Natural killer cell (primary cell): ENCODE measurements around the gene ASH1L. TPM values are rescaled to one million over a fixed set of nuclear protein-coding genes. Genes with fewer than 3 reads are reported as not detected.
"Not testable (repeated sequence)": the region's sequence is repeated elsewhere in the genome, so short reads cannot be mapped to it uniquely, and the experiment has no call there.

ENCODE experiments used
- ATAC-seq, 3 donors: fragments of 150-1000 bp in 2 of 3; fragments of 200-7000 bp in 1 of 3; cut with Tn5 transposase; 1 replicate in 1 of 3; 2 replicates in 2 of 3; pipeline ENCODE4 v1.10.0; 2021; ENCODE audit warnings: mild to moderate bottlenecking in 2 of 3, moderate library complexity in 2 of 3
- DNase-seq, 2 donors: peaks; one replicate each; pipeline versions ENCODE4 v3.0.0 to v3.0.0-alpha.2; 2013 to 2021; ENCODE audit warnings: mixed read lengths in 1 of 2
- H3K27ac ChIP-seq: one replicate; pipeline ENCODE4 v1.5.1; 2013; ENCODE audit warnings: mild to moderate bottlenecking, low read length
- H3K27me3 ChIP-seq: one replicate; pipeline ENCODE4 v1.6.1; 2013; ENCODE audit warnings: low read length; ENCODE audit not compliant: control insufficient read depth, insufficient read depth
- H3K36me3 ChIP-seq: one replicate; pipeline ENCODE4 v1.6.1; 2013; ENCODE audit warnings: low read length; ENCODE audit not compliant: control insufficient read depth, insufficient read depth
- H3K4me1 ChIP-seq: one replicate; pipeline ENCODE4 v1.6.1; 2013; ENCODE audit warnings: low read length; ENCODE audit not compliant: control insufficient read depth, insufficient read depth
- H3K4me3 ChIP-seq: one replicate; pipeline ENCODE4 v1.5.1; 2013; ENCODE audit warnings: low read length
- H3K9me3 ChIP-seq: one replicate; pipeline ENCODE4 v1.6.1; 2013; ENCODE audit warnings: low read length; ENCODE audit not compliant: control insufficient read depth, insufficient read depth
- H3K27ac Mint-ChIP-seq, 2 donors: one replicate each; pipeline ENCODE4 v1.8.0; 2022; ENCODE audit warnings: mild to moderate bottlenecking in 2 of 2, mixed read lengths in 2 of 2, moderate library complexity in 1 of 2
- H3K27me3 Mint-ChIP-seq, 2 donors: one replicate each; pipeline ENCODE4 v1.8.0; 2022; ENCODE audit warnings: low read depth in 2 of 2, mixed read lengths in 2 of 2
- H3K36me3 Mint-ChIP-seq: one replicate; pipeline ENCODE4 v1.8.0; 2022; ENCODE audit warnings: mixed read lengths
- H3K4me1 Mint-ChIP-seq, 2 donors: one replicate each; pipeline ENCODE4 v1.8.0; 2022; ENCODE audit warnings: mixed read lengths in 2 of 2
- H3K4me3 Mint-ChIP-seq: one replicate; pipeline ENCODE4 v1.8.0; 2022; ENCODE audit warnings: mild to moderate bottlenecking, moderate library complexity, mixed read lengths
- H3K9me3 Mint-ChIP-seq, 2 donors: one replicate each; pipeline ENCODE4 v1.8.0; 2022; ENCODE audit warnings: mixed read lengths in 2 of 2
- WGBS: methylation state at CpG from one replicate; pipeline ENCODE4 v1.1.7; 2013; ENCODE audit warnings: missing lambda C conversion rate; ENCODE audit not compliant: insufficient coverage; 5-methylcytosine and 5-hydroxymethylcytosine counted together
- intact Hi-C: fragments of 100-400 bp; cut with micrococcal nuclease; formaldehyde crosslinking; loops from one replicate; pipeline ENCODE4 v1.14.2; 2022
- total RNA-seq, 4 donors: library from RNA; stranded (reverse); fragments of 120-200 nt in 1 of 4; gene quantifications; one replicate each; pipeline versions ENCODE4 v1.2.3 to v1.2.4, GENCODE V29; 2013 to 2022
- TF ChIP-seq, protein P1 (sequence below): fragments of 200-600 bp; IDR thresholded peaks from one replicate; pipeline ENCODE4 v1.8.0; 2022; ENCODE audit warnings: antibody characterized with exemption

The ASH1L gene
- total RNA-seq, 3 donors from 2014 or later (not counting 1 experiment from before 2014, with no cell fraction given), result 82.2 to 99.5 (median 91.9) TPM

GRCh38 chr1:155513300-155513916 lies 49.2 kb downstream of the ASH1L start:
- DNase-seq (no peak), ATAC-seq (no peak)
- H3K27ac Mint-ChIP-seq, result peak overlapping the region in 1 of 2 donors; percentile 19
- Histone ChIP-seq H3K27me3 (no peaks in the 10 kb centered on the region), H3K4me1 (no peaks in the 10 kb centered on the region), H3K27ac (no peak overlapping the region), H3K9me3 (no peaks in the 10 kb centered on the region), H3K36me3 (peaks cover 3% of the 10 kb centered on the region), H3K4me3 (no peak overlapping the region)
- no peaks in the 10 kb centered on the region for H3K27me3 Mint-ChIP-seq
- H3K9me3 Mint-ChIP-seq, result no peaks in the 10 kb centered on the region
- H3K36me3 Mint-ChIP-seq, result no peaks in the 10 kb centered on the region
- TF ChIP-seq, protein P1, sequence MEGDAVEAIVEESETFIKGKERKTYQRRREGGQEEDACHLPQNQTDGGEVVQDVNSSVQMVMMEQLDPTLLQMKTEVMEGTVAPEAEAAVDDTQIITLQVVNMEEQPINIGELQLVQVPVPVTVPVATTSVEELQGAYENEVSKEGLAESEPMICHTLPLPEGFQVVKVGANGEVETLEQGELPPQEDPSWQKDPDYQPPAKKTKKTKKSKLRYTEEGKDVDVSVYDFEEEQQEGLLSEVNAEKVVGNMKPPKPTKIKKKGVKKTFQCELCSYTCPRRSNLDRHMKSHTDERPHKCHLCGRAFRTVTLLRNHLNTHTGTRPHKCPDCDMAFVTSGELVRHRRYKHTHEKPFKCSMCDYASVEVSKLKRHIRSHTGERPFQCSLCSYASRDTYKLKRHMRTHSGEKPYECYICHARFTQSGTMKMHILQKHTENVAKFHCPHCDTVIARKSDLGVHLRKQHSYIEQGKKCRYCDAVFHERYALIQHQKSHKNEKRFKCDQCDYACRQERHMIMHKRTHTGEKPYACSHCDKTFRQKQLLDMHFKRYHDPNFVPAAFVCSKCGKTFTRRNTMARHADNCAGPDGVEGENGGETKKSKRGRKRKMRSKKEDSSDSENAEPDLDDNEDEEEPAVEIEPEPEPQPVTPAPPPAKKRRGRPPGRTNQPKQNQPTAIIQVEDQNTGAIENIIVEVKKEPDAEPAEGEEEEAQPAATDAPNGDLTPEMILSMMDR, result no peak
- H3K4me1 Mint-ChIP-seq, result peaks cover 32% of the 10 kb centered on the region in 2 donors
- 91% methylated on average over 3 of the region's 3 CpGs for WGBS
- intact Hi-C loops, result no loop called here
- no peak overlapping the region for H3K4me3 Mint-ChIP-seq

DNA sequence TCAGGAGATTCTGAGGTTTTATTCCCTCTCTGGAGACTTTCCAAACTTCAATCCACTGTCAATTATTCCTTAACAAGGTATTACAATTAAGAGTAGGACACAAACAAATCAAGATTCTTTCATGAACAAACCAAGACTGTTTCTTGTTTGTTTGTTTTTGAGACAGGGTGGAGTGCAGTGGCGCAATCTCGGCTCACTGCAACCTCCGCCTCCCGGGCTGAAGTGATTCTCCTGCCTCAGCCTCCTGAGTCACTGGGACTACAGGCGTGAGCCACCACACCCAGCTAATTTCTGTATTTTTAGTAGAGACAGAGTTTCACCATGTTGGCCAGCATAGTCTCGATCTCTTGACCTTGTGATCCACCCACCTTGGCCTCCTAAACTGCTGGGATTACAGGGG lies 51.2 kb downstream of the ASH1L start:
- H3K4me3 ChIP-seq, H3K27ac ChIP-seq, H3K27ac Mint-ChIP-seq, DNase-seq, H3K36me3 Mint-ChIP-seq, ATAC-seq, H3K4me1 ChIP-seq, H3K27me3 Mint-ChIP-seq, H3K36me3 ChIP-seq, H3K9me3 ChIP-seq, H3K4me3 Mint-ChIP-seq, H3K27me3 ChIP-seq, intact Hi-C loops, H3K9me3 Mint-ChIP-seq: not testable (repeated sequence)
- WGBS, result 97% methylated on average over 6 of the region's 6 CpGs
- H3K4me1 Mint-ChIP-seq, result peaks cover 27 to 34% of the 10 kb centered on the region in 2 donors

DNA sequence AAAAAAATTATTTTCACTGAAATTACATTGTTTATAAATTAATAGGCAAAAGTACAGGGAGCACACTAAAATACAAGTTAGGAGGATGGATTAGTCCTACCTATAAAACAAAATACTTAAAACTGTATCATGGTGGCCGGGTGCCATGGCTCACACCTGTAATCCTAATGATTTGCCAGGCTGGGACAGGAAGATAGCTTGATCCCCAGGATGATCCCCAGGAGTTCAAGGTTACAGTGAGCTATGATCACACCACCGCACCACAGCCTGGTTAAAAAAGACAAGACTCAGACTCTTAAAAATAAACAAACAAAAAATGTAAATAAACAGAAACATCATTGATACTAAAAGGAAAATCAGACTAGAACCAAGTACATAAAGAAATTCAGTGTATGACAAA lies 53.5 kb downstream of the ASH1L start:
- Mint-ChIP-seq H3K4me3 (no peak overlapping the region), H3K4me1 (peaks cover 25 to 27% of the 10 kb centered on the region in 2 donors), H3K27ac (peak overlapping the region in 1 of 2 donors; percentile 71), H3K27me3 (no peaks in the 10 kb centered on the region), H3K36me3 (no peaks in the 10 kb centered on the region), H3K9me3 (no peaks in the 10 kb centered on the region)
- WGBS, result 87% methylated on average over 2 of the region's 2 CpGs
- TF ChIP-seq, protein P1, result no peak
- Histone ChIP-seq H3K27ac (no peak overlapping the region), H3K4me1 (peaks cover 4% of the 10 kb centered on the region), H3K36me3 (peaks cover 3% of the 10 kb centered on the region), H3K27me3 (no peaks in the 10 kb centered on the region), H3K9me3 (no peaks in the 10 kb centered on the region), H3K4me3 (no peak overlapping the region)
- intact Hi-C loops, result loop anchor here (10.0 kb wide), 1 partner anchor 254 kb away; the partner anchor contains the start of gene ENTREP3
- ATAC-seq (no peak), DNase-seq (no peak)

- Mint-ChIP-seq H3K4me3 (no peak overlapping the region), H3K9me3 (no peaks in the 10 kb centered on the region), H3K27ac (peak overlapping the region; percentile 71 to 82), H3K4me1 (peaks cover 16 to 20% of the 10 kb centered on the region in 2 donors), H3K36me3 (no peaks in the 10 kb centered on the region), H3K27me3 (no peaks in the 10 kb centered on the region)
- ATAC-seq (peak in 1 of 3 donors; percentile 33), DNase-seq (no peak)
- Histone ChIP-seq H3K27me3 (no peaks in the 10 kb centered on the region), H3K4me3 (no peak overlapping the region), H3K9me3 (no peaks in the 10 kb centered on the region), H3K27ac (no peak overlapping the region), H3K36me3 (peaks cover 3% of the 10 kb centered on the region), H3K4me1 (peaks cover 4% of the 10 kb centered on the region)
- TF ChIP-seq, protein P1, result no peak
- intact Hi-C loops, result loop anchor here (10.0 kb wide), 1 partner anchor 253 kb away; the partner anchor contains the start of gene ENTREP3
- WGBS, result no CpG with 5 or more reads among the region's 2 CpGs
Observed at GRCh38 chr1:155507945-155508344, 54.7 kb downstream of the ASH1L start.

DNA sequence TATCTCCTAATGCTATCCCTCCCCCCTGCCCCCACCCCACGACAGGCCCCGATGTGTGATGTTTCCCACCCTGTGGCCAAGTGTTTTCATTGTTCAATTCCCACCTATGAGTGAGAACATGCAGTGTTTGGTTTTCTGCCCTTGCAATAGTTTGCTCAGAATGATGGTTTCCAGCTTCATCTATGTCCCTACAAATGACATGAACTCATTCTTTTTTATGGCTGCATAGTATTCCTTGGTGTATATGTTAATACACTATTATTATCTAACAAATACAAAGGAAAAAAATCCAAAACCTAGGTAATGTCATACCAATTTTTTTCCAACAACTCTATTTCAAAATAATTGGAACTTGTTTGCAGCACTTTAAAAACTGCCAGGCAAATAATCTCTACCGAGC lies 56.6 kb downstream of the ASH1L start:
- intact Hi-C loops, result loop anchor here (10.0 kb wide), 1 partner anchor 251 kb away; the partner anchor contains the start of gene ENTREP3
- not testable (repeated sequence) for H3K9me3 ChIP-seq, H3K27me3 Mint-ChIP-seq, ATAC-seq, H3K27ac Mint-ChIP-seq, H3K4me3 ChIP-seq, H3K27me3 ChIP-seq, H3K36me3 Mint-ChIP-seq, H3K4me3 Mint-ChIP-seq, H3K4me1 ChIP-seq, H3K36me3 ChIP-seq, H3K9me3 Mint-ChIP-seq, H3K27ac ChIP-seq, DNase-seq
- peaks cover 14 to 16% of the 10 kb centered on the region in 2 donors for H3K4me1 Mint-ChIP-seq
- WGBS, result 93% methylated on average over 3 of the region's 3 CpGs
